A549 (cell line): ENCODE measurements around the gene DPYSL4. TPM values are rescaled to one million over a fixed set of nuclear protein-coding genes. Genes with fewer than 3 reads are reported as not detected.

Source experiments
- ATAC-seq, 2 experiments: fragments of 200-7000 bp in 1 of 2; fragments of >200 bp in 1 of 2; cut with Nextera tagmentation in 1 of 2; cut with Tn5 transposase in 1 of 2; 3 replicates each; pipeline versions ENCODE4 v1.8.0 to v1.9.1; 2018 to 2020; ENCODE audit warnings: mild to moderate bottlenecking in 1 of 2, moderate library complexity in 1 of 2
- CTCF ChIA-PET: fragments of 300-600 bp; sonication (Branson Sonifier 250); formaldehyde crosslinking; extraction: SDS; loops from one replicate; lab custom pipeline; 2021; ENCODE audit warnings: antibody characterized with exemption, inconsistent platforms; lab: Yijun Ruan, JAX
- POLR2A ChIA-PET: fragments of 350-600 bp; formaldehyde crosslinking; extraction: SDS; loops from one replicate; lab custom pipeline; 2021; ENCODE audit warnings: antibody characterized with exemption, inconsistent platforms; lab: Yijun Ruan, JAX
- DNase-seq, 2 experiments: peaks; one replicate each; pipeline versions ENCODE4 v3.0.0 to v3.0.0-alpha.2; 2011 to 2016; ENCODE audit warnings: low read depth in 1 of 2, low spot score in 1 of 2
- FAIRE-seq: peaks from 2 replicates; lab custom pipeline; 2011; peaks lifted over from hg19 to GRCh38; lab: Jason Lieb, UNC
- H3K27ac ChIP-seq, 2 experiments: fragments of >200 bp; sonication (Bioruptor Twin); formaldehyde crosslinking; 3 replicates each; pipeline ENCODE4 v1.5.1; 2016 to 2017
- H3K4me1 ChIP-seq: fragments of >200 bp; sonication (Bioruptor Twin); formaldehyde crosslinking; 3 replicates; pipeline ENCODE4 v1.6.1; 2016
- H3K4me2 ChIP-seq: fragments of >200 bp; sonication (Bioruptor Twin); formaldehyde crosslinking; 3 replicates; pipeline ENCODE4 v1.6.1; 2016
- H3K4me3 ChIP-seq: fragments of >200 bp; sonication (Bioruptor Twin); formaldehyde crosslinking; 3 replicates; pipeline ENCODE4 v1.5.1; 2016
- H3K9me3 ChIP-seq: fragments of >200 bp; sonication (Bioruptor Twin); formaldehyde crosslinking; 3 replicates; pipeline ENCODE4 v1.6.1; 2016
- BHLHE40 ChIP-seq: IDR thresholded peaks from 2 replicates; pipeline ENCODE4 v1.6.1; 2012; ENCODE audit warnings: low read depth, low read length, inconsistent platforms
- CBX8 ChIP-seq: fragments of 200-600 bp; sonication (generic); IDR thresholded peaks from 2 replicates; pipeline ENCODE4 v1.6.1; 2016
- CHD4 ChIP-seq: fragments of 200-600 bp; sonication (generic); IDR thresholded peaks from 2 replicates; pipeline ENCODE4 v1.6.1; 2016; ENCODE audit warnings: antibody characterized with exemption, mild to moderate bottlenecking, borderline replicate concordance
- ESRRA ChIP-seq: fragments of 150-350 bp; IDR thresholded peaks from 2 replicates; pipeline ENCODE4 v1.6.1; 2014; ENCODE audit warnings: mild to moderate bottlenecking, low read length, borderline replicate concordance
- FOSL2 ChIP-seq, 2 experiments: fragments of 450-650 bp in 1 of 2; fragments of >200 bp in 1 of 2; sonication (Bioruptor Twin) in 1 of 2; formaldehyde crosslinking; IDR thresholded peaks; 2 replicates each; pipeline versions ENCODE4 v1.5.0 to v1.6.1; 2016 to 2020; ENCODE audit warnings: mild to moderate bottlenecking in 1 of 2, moderate library complexity in 1 of 2
- HEYL ChIP-seq: fragments of 250-450 bp; sonication (Bioruptor Pico); IDR thresholded peaks from 2 replicates; pipeline ENCODE4 v1.8.0; 2021; ENCODE audit warnings: mild to moderate bottlenecking, moderate library complexity
- HOXA7 ChIP-seq: fragments of 250-450 bp; sonication (Bioruptor Pico); IDR thresholded peaks from 2 replicates; pipeline ENCODE4 v1.5.0; 2020; ENCODE audit warnings: mild to moderate bottlenecking, moderate library complexity
- HOXB5 ChIP-seq: fragments of 250-450 bp; sonication (Bioruptor Pico); IDR thresholded peaks from 2 replicates; pipeline ENCODE4 v1.5.0; 2020; ENCODE audit warnings: mild to moderate bottlenecking, moderate library complexity
- JUN ChIP-seq, 2 experiments: fragments of >200 bp; sonication (Bioruptor Twin); formaldehyde crosslinking; IDR thresholded peaks; 2 replicates in 1 of 2; 3 replicates in 1 of 2; pipeline ENCODE4 v1.6.1; 2016 to 2017
- JUNB ChIP-seq: fragments of >200 bp; sonication (Bioruptor Twin); formaldehyde crosslinking; IDR thresholded peaks from 2 replicates; pipeline ENCODE4 v1.6.1; 2016
- KDM5A ChIP-seq: fragments of 200-600 bp; sonication (generic); IDR thresholded peaks from 2 replicates; pipeline ENCODE4 v1.6.1; 2016; ENCODE audit warnings: antibody characterized with exemption, mild to moderate bottlenecking
- MAFK ChIP-seq: fragments of 450-650 bp; IDR thresholded peaks from 2 replicates; pipeline ENCODE4 v1.6.1; 2014; ENCODE audit not compliant: partially characterized antibody
- NFE2L2 ChIP-seq: fragments of 150-350 bp; conservative IDR thresholded peaks from 2 replicates; pipeline ENCODE4 v1.6.1; 2014; ENCODE audit warnings: low read length
- NPAS2 ChIP-seq: fragments of 250-450 bp; sonication (Bioruptor Pico); IDR thresholded peaks from 2 replicates; pipeline ENCODE4 v1.8.0; 2022; ENCODE audit warnings: mild to moderate bottlenecking, moderate library complexity, borderline replicate concordance
- NR3C1 ChIP-seq: fragments of >200 bp; sonication (Bioruptor Twin); formaldehyde crosslinking; IDR thresholded peaks from 3 replicates; pipeline ENCODE4 v1.6.1; 2017
- POLR2A ChIP-seq: IDR thresholded peaks from 2 replicates; pipeline ENCODE4 v1.6.1; 2012; ENCODE audit warnings: mild to moderate bottlenecking, low read length
- RARB ChIP-seq: fragments of 250-450 bp; sonication (Bioruptor Pico); IDR thresholded peaks from 2 replicates; pipeline ENCODE4 v1.8.0; 2021; ENCODE audit warnings: mild to moderate bottlenecking, moderate library complexity
- RCOR1 ChIP-seq: fragments of 150-350 bp; IDR thresholded peaks from 2 replicates; pipeline ENCODE4 v1.6.1; 2014; ENCODE audit warnings: antibody characterized with exemption, low read length, low read depth
- RFX5 ChIP-seq: fragments of 450-650 bp; IDR thresholded peaks from 2 replicates; pipeline ENCODE4 v1.7.1; 2014; ENCODE audit warnings: antibody characterized with exemption, mild to moderate bottlenecking, moderate library complexity
- RNF2 ChIP-seq: fragments of 200-600 bp; sonication (generic); IDR thresholded peaks from 2 replicates; pipeline ENCODE4 v1.6.1; 2016; ENCODE audit warnings: low read depth, mild to moderate bottlenecking, antibody characterized with exemption, moderate library complexity, borderline replicate concordance
- SREBF2 ChIP-seq: fragments of 450-650 bp; IDR thresholded peaks from 2 replicates; pipeline ENCODE4 v1.6.1; 2014; ENCODE audit warnings: mild to moderate bottlenecking, moderate library complexity
- ZFP36 ChIP-seq: fragments of 450-650 bp; IDR thresholded peaks from 2 replicates; pipeline ENCODE4 v1.6.1; 2014; ENCODE audit warnings: borderline replicate concordance; ENCODE audit not compliant: partially characterized antibody
- ZNF302 ChIP-seq: fragments of 250-450 bp; sonication (Bioruptor Pico); IDR thresholded peaks from 2 replicates; pipeline ENCODE4 v1.9.0; 2021; ENCODE audit warnings: inconsistent platforms, mild to moderate bottlenecking, moderate library complexity
- WGBS: methylation state at CpG from one replicate; pipeline ENCODE4 v1.1.6; 2017; ENCODE audit errors: missing lambda C conversion rate; 5-methylcytosine and 5-hydroxymethylcytosine counted together
- polyA plus RNA-seq, 4 experiments: library from polyadenylated mRNA; depleted of rRNA in 3 of 4; stranded (reverse); fragments of >200 nt; fragmentation: RNase III in 1 of 4; extraction: RNeasy Plus Mini Kit Qiagen cat#74134 plus additional on column Dnase treatment in 1 of 4; gene quantifications; 2 replicates in 3 of 4; 3 replicates in 1 of 4; pipeline ENCODE4 v1.2.3, GENCODE V29; 2011 to 2017
- TF ChIP-seq, protein P1 (sequence below): fragments of >200 bp; sonication (Bioruptor Twin); formaldehyde crosslinking; IDR thresholded peaks from 3 replicates; pipeline ENCODE4 v1.6.1; 2016
- TF ChIP-seq, protein P2 (sequence below): fragments of 150-350 bp; IDR thresholded peaks from 2 replicates; pipeline ENCODE4 v1.6.1; 2014; ENCODE audit warnings: low read depth, mild to moderate bottlenecking, low read length
- TF ChIP-seq, protein P3 (sequence below): IDR thresholded peaks from 2 replicates; pipeline ENCODE4 v1.6.1; 2012
- TF ChIP-seq, protein P4 (sequence below): fragments of 250-450 bp; sonication (Bioruptor Pico); IDR thresholded peaks from 2 replicates; pipeline ENCODE4 v1.5.0; 2021; ENCODE audit warnings: mild to moderate bottlenecking, moderate library complexity, borderline replicate concordance
- TF ChIP-seq, protein P5 (sequence below): IDR thresholded peaks from 2 replicates; pipeline ENCODE4 v1.6.1; 2012

DPYSL4 gene
- polyA plus RNA-seq, 2 of the 4 experiments (the other 2 are of a cell fraction), result 2.9 to 14.1 TPM

DNA sequence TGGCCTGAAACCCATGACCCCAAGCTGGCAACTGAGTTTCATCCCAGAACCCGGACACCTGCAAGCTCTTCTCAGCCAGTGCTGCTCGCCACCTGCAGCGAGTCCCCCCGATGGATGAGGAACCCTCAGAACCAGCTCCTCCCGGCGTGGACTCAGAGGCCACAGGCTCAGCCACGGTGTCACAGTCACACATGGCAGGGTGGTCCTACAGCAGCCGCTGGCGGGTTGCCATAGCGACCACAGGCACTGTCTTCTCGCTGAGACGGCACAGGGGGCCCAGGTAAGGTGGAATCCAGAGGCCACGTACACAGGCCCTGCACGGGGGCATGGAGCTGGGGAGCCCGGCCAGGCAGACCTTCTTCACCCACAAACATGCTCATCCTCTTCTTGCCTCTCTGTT lies 53.4 kb downstream of the DPYSL4 start (continued):
- TF ChIP-seq, protein P1, sequence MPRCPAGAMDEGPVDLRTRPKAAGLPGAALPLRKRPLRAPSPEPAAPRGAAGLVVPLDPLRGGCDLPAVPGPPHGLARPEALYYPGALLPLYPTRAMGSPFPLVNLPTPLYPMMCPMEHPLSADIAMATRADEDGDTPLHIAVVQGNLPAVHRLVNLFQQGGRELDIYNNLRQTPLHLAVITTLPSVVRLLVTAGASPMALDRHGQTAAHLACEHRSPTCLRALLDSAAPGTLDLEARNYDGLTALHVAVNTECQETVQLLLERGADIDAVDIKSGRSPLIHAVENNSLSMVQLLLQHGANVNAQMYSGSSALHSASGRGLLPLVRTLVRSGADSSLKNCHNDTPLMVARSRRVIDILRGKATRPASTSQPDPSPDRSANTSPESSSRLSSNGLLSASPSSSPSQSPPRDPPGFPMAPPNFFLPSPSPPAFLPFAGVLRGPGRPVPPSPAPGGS, result no peak
- TF ChIP-seq RARB (CRISPR knock-in tag) (no peak), HOXB5 (CRISPR knock-in tag) (no peak), RNF2 (no peak), ZFP36 (no peak), BHLHE40 (no peak), CHD4 (no peak)

DNA sequence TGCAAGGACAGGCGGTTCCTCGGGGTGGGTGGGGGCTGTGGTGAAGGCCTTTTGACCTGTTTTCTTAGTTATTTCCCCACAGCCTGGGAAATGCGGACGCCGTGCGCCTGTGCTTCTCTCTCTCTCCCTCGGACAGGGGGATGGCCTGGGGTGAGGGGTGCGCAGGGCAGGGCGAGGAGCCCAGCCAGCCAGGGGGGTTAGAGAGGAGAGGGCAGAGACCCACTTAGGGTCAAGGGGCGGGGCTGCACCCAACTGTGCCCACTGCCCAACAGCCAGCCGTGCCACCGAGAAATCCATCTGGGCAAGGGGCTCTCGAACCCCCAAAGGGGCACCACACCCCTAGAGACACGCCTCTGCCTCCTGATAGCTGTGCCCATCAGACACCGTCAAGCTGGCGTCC lies 53.8 kb downstream of the DPYSL4 start:
- Histone ChIP-seq H3K27ac (no peak overlapping the region), H3K4me1 (no peaks in the 10 kb centered on the region), H3K4me2 (no peak overlapping the region), H3K4me3 (no peak overlapping the region)
- DNase-seq (no peak), FAIRE-seq (no peak)
- no peak for TF ChIP-seq NR3C1
- TF ChIP-seq ZFP36, result no peak
- TF ChIP-seq POLR2A, result no peak
- no peak for TF ChIP-seq BHLHE40
- no peak for TF ChIP-seq NPAS2
- no peak for TF ChIP-seq RCOR1
- no peak for TF ChIP-seq RNF2
- no peak for TF ChIP-seq NFE2L2
- TF ChIP-seq HEYL, result no peak
- TF ChIP-seq, all 56 proteins: peak for 0
- WGBS, result 89% methylated on average over 14 of the region's 16 CpGs
- POLR2A ChIA-PET, result no interaction called here
- no peaks in the 10 kb centered on the region for H3K9me3 ChIP-seq
- CTCF ChIA-PET, result interaction anchor here (0.7 to 1.6 kb wide), 2 partner anchors 18 to 112 kb away, joined by 3 read pairs; no protein-coding TSS in a partner anchor
- no peak for ATAC-seq

DNA sequence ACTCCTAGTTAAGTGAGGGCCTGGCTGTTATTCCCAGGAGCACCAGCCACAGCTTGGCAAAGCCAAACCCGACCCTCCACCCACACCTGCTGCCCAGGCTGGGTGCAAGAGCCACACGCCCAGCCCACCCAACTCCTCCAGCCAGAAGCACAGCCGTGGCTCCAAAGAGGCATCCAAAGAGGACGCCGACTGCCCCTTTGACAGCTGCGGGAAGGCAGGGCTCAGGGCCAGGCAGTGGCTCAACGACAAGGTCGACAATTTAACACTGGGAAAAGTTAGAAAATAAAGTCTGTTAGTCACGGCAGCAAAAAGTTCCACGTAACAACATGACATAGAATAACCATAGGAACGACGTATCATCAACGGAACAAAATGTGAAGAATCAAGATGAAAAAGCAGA lies 54.3 kb downstream of the DPYSL4 start:
- Histone ChIP-seq H3K4me1 (no peaks in the 10 kb centered on the region), H3K4me2 (no peak overlapping the region), H3K27ac (no peak overlapping the region), H3K9me3 (no peaks in the 10 kb centered on the region), H3K4me3 (no peak overlapping the region)
- FAIRE-seq, result no peak
- no peak for DNase-seq
- ChIA-PET CTCF (no interaction called here), POLR2A (no interaction called here)
- ATAC-seq, result no peak
- TF ChIP-seq, protein P2, sequence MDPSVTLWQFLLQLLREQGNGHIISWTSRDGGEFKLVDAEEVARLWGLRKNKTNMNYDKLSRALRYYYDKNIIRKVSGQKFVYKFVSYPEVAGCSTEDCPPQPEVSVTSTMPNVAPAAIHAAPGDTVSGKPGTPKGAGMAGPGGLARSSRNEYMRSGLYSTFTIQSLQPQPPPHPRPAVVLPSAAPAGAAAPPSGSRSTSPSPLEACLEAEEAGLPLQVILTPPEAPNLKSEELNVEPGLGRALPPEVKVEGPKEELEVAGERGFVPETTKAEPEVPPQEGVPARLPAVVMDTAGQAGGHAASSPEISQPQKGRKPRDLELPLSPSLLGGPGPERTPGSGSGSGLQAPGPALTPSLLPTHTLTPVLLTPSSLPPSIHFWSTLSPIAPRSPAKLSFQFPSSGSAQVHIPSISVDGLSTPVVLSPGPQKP, result no peak
- TF ChIP-seq, protein P3, sequence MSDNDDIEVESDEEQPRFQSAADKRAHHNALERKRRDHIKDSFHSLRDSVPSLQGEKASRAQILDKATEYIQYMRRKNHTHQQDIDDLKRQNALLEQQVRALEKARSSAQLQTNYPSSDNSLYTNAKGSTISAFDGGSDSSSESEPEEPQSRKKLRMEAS, result no peak
- TF ChIP-seq, protein P4, sequence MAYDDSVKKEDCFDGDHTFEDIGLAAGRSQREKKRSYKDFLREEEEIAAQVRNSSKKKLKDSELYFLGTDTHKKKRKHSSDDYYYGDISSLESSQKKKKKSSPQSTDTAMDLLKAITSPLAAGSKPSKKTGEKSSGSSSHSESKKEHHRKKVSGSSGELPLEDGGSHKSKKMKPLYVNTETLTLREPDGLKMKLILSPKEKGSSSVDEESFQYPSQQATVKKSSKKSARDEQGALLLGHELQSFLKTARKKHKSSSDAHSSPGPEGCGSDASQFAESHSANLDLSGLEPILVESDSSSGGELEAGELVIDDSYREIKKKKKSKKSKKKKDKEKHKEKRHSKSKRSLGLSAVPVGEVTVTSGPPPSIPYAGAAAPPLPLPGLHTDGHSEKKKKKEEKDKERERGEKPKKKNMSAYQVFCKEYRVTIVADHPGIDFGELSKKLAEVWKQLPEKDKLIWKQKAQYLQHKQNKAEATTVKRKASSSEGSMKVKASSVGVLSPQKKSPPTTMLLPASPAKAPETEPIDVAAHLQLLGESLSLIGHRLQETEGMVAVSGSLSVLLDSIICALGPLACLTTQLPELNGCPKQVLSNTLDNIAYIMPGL (CRISPR knock-in tag), result no peak
- TF ChIP-seq HOXB5 (CRISPR knock-in tag), result no peak
- WGBS, result 83% methylated on average over 12 of the region's 13 CpGs

DNA sequence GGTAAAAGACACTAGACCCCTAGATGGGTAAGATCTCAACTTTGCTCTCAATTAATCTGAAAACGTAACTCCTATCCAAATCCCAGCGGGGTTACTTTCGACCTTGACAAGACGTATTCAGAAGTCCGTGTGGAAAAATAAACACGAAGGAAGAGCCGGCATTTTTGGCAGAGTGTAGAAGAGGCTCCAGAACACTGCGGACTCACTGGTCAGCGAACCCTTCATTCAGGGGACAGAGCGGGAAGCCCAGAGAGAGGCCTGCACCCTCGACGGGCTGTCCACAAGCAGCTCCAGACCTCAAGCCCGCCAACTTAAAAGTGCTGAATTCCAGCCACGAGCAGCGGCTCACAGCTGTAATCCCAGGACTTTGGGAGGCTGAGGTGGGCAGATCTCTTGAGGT lies 54.7 kb downstream of the DPYSL4 start:
- Histone ChIP-seq H3K9me3 (no peaks in the 10 kb centered on the region), H3K4me2 (no peak overlapping the region), H3K27ac (no peak overlapping the region), H3K4me3 (no peak overlapping the region), H3K4me1 (no peaks in the 10 kb centered on the region)
- POLR2A ChIA-PET, result no interaction called here
- 85% methylated on average over 15 of the region's 15 CpGs for WGBS
- ATAC-seq (no peak), DNase-seq (no peak), FAIRE-seq (no peak)
- CTCF ChIA-PET, result no interaction called here
- TF ChIP-seq SREBF2 (no peak), NFE2L2 (no peak), HEYL (no peak), JUNB (no peak), HOXA7 (CRISPR knock-in tag) (no peak), MAFK (no peak), FOSL2 (IDR thresholded peaks at IDR 0.05) (no peak), FOSL2 (CRISPR knock-in tag; IDR thresholded peaks at IDR 0.05) (no peak), RFX5 (no peak), ZNF302 (CRISPR knock-in tag) (no peak), KDM5A (no peak), ESRRA (no peak), CHD4 (no peak), NPAS2 (no peak), CBX8 (no peak), JUN (IDR thresholded peaks at IDR 0.05) (no peak)
- TF ChIP-seq, protein P5, sequence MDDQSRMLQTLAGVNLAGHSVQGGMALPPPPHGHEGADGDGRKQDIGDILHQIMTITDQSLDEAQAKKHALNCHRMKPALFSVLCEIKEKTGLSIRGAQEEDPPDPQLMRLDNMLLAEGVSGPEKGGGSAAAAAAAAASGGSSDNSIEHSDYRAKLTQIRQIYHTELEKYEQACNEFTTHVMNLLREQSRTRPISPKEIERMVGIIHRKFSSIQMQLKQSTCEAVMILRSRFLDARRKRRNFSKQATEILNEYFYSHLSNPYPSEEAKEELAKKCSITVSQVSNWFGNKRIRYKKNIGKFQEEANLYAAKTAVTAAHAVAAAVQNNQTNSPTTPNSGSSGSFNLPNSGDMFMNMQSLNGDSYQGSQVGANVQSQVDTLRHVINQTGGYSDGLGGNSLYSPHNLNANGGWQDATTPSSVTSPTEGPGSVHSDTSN, result no peak
